NCI-H82 treated with DMSO at 0.1 percent for 48 hours (cell line): ENCODE measurements around the gene RXRA.

Experiments used
- DNase-seq: peaks from one replicate; lab custom pipeline; 2025; ENCODE audit not compliant: unreplicated experiment; lab: John Stamatoyannopoulos, UW

The RXRA gene

DNA sequence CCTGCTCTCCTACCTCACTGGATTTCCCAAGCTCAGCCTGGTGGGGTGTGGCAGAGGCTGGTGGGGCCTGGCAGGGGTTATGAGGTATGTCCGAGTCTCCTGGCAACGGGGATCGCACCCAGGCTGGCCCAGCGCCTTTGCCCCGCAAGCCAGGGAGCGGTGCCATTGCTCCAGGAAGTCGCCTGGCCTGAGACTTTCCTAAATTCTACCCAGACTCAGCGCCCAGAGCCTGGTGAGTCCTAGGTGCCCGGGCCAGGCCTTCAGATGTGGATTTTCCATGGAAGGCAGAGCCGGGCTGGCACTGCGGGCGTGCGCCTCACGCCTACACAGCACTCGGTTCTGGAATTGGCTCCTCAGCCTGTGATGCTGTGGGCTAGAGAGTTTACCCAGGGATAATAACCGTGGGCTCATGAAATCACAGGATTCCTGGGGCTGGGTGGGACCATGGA lies 159.9 kb downstream of the RXRA start:
- DNase-seq: no peak

DNA sequence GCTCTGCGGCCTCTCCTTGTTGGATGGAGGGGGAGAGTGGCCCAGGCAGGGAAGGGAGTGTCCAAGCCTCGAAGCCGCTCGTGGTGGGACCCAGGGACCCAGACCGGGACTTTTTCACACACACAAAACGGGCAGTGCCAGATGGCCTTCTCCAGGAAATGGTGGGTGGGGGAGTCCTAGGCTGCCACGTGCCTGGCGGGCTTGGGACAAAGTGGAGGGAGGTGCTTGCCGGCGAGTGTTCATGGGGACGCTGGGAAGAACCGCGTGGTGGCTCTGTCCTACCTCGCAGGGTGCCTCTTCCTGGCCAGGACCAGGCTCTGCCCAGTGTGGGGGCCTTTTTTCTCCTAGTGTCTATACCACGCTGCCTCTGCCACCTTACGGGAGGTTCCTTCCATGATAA lies 160.3 kb downstream of the RXRA start:
- DNase-seq: no peak
